Right lobe of liver (tissue), 4 donors: ENCODE results near the gene HPDL.

Experiments used
- CTCF ChIP-seq, 4 donors: fragments of 200-600 bp in 3 of 4; fragments of 450-650 bp in 1 of 4; IDR thresholded peaks; one replicate each; pipeline versions ENCODE4 v1.5.1 to v1.8.0; 2016 to 2022; ENCODE audit warnings: antibody characterized with exemption in 4 of 4, mild to moderate bottlenecking in 2 of 4
- POLR2A ChIP-seq: fragments of 450-650 bp; IDR thresholded peaks from one replicate; pipeline ENCODE4 v1.6.1; 2017; ENCODE audit warnings: antibody characterized with exemption, mild to moderate bottlenecking
- donor health status: DM: no; HTN: no; CAD: no.
- donor health status: DM: no; HTN: no; CAD: no.
- donor health status: DM: no; HTN: yes; CAD: no.

DNA sequence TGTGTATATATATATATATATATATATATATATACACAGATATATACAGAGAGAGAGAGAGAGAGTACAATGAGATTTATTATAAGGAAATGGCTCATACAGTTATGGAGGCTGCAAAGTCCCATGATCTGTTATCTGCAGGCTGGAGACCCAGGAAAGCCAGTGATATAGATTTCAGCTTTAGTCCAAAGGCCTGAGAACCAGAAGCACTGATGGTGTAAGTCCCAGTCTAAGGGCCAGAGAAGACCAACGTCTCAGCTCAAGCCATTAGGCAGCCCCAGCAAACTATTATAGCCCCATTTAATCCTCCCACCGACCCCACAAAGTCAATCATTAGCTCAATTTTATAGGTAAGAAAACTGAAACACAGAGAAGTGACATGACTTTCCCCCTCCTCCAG lies 35.0 kb upstream of the HPDL start:
- TF ChIP-seq POLR2A (no peak), CTCF (IDR thresholded peaks at IDR 0.05) (no peak)
